Memory B cell (primary cell): ENCODE measurements around the gene AP1S3.
A peak's percentile ranks its signal among the peaks of the same experiment; 100 is the strongest.
"Not testable (repeated sequence)": the region's sequence is repeated elsewhere in the genome, so short reads cannot be mapped to it uniquely, and the experiment has no call there.

Experiments used
- ATAC-seq: fragments of 150-1000 bp; cut with Tn5 transposase; 2 replicates; pipeline ENCODE4 v1.10.0; 2021; ENCODE audit warnings: low read depth, mild to moderate bottlenecking, moderate library complexity
- DNase-seq, 2 donors: peaks; one replicate each; pipeline ENCODE4 v3.0.0; 2022; ENCODE audit warnings: low spot score in 2 of 2
- H3K27ac Mint-ChIP-seq: one replicate; pipeline ENCODE4 v1.8.0; 2022; ENCODE audit warnings: mild to moderate bottlenecking, moderate library complexity, mixed read lengths
- H3K27me3 Mint-ChIP-seq: one replicate; pipeline ENCODE4 v1.8.0; 2022; ENCODE audit warnings: mixed read lengths
- H3K36me3 Mint-ChIP-seq: one replicate; pipeline ENCODE4 v1.8.0; 2022; ENCODE audit warnings: mild to moderate bottlenecking, mixed read lengths
- H3K4me1 Mint-ChIP-seq: one replicate; pipeline ENCODE4 v1.8.0; 2022; ENCODE audit warnings: mixed read lengths
- H3K4me3 Mint-ChIP-seq: one replicate; pipeline ENCODE4 v1.8.0; 2022; ENCODE audit warnings: mild to moderate bottlenecking, moderate library complexity, mixed read lengths
- H3K9me3 Mint-ChIP-seq: one replicate; pipeline ENCODE4 v1.8.0; 2022; ENCODE audit warnings: mixed read lengths

The AP1S3 gene

DNA sequence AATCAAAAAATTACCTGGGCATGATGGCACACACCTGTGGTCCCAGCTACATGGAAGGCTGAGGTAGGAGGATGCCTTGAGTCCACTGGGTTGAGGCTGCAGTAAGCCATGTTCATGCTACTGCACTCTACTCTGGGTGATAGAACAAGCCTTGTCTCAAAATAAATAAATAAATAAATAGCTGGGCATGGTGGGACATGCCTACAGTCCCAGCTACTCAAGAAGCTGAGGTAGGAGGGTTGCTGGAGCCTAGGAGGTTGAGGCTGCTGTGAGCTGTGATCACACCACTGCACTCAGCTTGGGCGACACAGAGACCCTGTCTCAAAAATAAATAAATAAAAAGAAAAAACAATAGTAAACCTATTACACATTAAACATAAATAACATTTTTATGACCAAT, 3.0 kb downstream of the AP1S3 start:
- no peak for DNase-seq
- peaks cover 16% of the 10 kb centered on the region for H3K36me3 Mint-ChIP-seq
- peak overlapping the region; percentile 98 for H3K27ac Mint-ChIP-seq
- no peaks in the 10 kb centered on the region for H3K9me3 Mint-ChIP-seq
- no peaks in the 10 kb centered on the region for H3K27me3 Mint-ChIP-seq
- H3K4me1 Mint-ChIP-seq: peaks cover 35% of the 10 kb centered on the region
- ATAC-seq: no peak
- H3K4me3 Mint-ChIP-seq: no peak overlapping the region

DNA sequence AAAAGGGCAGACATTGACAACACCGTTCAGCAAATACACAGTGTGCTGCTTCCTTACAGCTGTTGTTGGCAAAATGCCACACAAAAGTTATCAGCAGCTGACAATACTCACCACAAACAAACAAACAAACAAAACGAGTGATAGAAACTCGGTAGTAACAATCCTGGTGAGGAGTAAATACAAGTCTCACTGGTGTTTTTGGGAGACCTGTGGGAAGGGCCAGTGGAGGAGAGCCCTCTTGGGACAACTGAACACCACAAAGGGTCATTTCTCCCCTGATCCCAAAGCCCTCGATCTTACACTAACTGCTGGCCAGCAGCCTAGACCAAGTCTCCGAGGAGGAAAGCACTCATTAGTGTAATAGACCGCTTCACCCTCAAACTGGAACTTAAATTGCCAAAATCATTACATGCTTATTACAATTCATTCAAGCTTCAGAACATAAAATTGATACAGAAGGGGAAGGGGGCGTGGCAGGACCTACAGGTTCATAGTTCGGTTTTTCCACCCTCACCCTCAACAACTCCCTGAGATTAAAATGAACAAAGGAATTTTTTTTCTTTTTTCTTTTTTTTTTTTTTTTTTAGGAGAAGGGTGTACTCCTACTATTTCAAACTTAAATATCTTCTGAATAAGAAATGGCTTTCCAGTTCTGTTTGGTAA, 5.0 kb downstream of the AP1S3 start:
- Mint-ChIP-seq H3K27ac (peak overlapping the region; percentile 55), H3K27me3 (no peaks in the 10 kb centered on the region), H3K36me3 (peaks cover 20% of the 10 kb centered on the region), H3K4me3 (no peak overlapping the region), H3K4me1 (peaks cover 39% of the 10 kb centered on the region), H3K9me3 (no peaks in the 10 kb centered on the region)
- DNase-seq (no peak), ATAC-seq (no peak)

DNA sequence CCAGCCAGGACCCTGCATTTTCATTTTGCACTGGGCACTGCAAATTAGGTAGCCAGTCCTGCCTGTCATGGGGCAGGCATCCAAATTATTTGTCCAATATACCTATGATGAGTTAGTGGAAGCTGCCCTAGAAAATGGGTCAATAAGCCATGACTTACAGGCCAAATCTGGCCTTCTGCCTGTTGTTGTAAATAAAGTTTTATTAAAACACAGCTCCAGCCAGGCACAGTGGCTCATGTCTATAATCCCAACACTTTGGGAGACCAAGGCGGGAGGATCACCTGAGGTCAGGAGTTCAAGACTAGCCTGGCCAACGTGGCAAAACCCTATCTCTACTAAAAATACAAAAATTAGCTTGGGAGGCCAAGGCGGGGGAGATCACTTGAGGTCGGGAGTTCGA, 8.3 kb downstream of the AP1S3 start:
- H3K4me3 Mint-ChIP-seq: no peak overlapping the region
- H3K4me1 Mint-ChIP-seq: peaks cover 39% of the 10 kb centered on the region
- H3K36me3 Mint-ChIP-seq: peaks cover 33% of the 10 kb centered on the region
- ATAC-seq (no peak), DNase-seq (no peak)
- no peaks in the 10 kb centered on the region for H3K9me3 Mint-ChIP-seq
- no peak overlapping the region for H3K27ac Mint-ChIP-seq
- no peaks in the 10 kb centered on the region for H3K27me3 Mint-ChIP-seq

DNA sequence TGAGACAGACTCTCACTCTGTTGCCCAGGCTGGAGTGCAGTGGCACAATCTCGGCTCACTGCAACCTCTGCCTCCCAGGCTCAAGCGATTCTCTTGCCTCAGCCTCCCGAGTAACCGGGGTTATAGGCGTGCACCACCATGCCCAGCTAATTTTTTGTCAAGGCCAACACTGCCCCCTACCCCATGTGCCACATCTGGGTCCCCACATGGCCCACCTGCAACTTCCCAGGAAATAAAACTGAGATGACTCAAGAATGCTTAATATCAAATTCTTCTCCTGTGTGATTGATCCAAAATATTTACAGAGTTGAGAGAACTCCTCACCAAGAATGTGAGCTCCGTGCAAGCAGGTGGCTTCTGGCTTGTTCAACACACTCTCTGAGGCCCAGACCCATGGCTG, 9.1 kb downstream of the AP1S3 start:
- no peak overlapping the region for H3K27ac Mint-ChIP-seq
- H3K9me3 Mint-ChIP-seq: no peaks in the 10 kb centered on the region
- H3K4me3 Mint-ChIP-seq: no peak overlapping the region
- DNase-seq (no peak), ATAC-seq (no peak)
- H3K27me3 Mint-ChIP-seq: no peaks in the 10 kb centered on the region
- H3K4me1 Mint-ChIP-seq: peaks cover 40% of the 10 kb centered on the region
- peaks cover 31% of the 10 kb centered on the region for H3K36me3 Mint-ChIP-seq

DNA sequence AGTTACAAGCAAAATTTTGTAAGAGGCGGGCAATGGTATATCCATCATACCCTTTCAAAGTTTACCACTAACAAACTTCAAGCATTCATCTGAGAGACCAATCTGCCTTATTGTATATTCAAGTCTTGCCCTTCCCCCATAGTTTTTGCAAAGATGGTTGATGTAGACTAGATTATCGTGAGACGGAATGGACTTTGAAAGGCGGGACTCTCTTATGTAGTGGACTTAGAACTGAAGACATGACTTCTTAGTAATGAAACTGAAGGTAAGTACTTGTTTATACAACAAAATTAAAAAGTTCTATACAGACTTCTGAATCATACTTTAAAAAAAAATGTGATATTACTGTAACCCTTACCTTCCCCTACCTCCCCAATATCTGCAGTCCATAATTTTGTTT, 10.4 kb downstream of the AP1S3 start:
- H3K36me3 Mint-ChIP-seq: peaks cover 32% of the 10 kb centered on the region
- no peaks in the 10 kb centered on the region for H3K9me3 Mint-ChIP-seq
- peaks cover 38% of the 10 kb centered on the region for H3K4me1 Mint-ChIP-seq
- DNase-seq (no peak), ATAC-seq (no peak)
- peak overlapping the region; percentile 22 for H3K27ac Mint-ChIP-seq
- no peaks in the 10 kb centered on the region for H3K27me3 Mint-ChIP-seq
- no peak overlapping the region for H3K4me3 Mint-ChIP-seq

DNA sequence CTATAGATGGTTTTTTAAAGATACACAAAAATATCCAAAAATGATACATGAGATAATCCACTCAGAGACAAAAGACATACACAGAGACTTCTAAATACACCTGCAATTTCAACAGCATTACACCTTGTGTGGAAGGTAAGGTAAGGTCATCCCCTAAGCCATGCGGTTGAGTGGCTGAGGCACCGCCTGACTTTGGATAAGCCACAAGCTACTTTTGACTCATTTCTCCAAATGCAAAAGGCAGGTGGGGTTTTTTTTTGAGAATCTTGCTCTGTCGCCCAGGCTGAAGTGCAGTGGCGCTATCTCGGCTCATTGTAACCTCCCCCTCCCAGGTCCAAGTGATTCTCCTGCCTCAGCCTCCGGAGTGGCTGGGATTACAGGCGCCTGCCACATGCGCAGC, 13.1 kb downstream of the AP1S3 start:
- no peaks in the 10 kb centered on the region for H3K9me3 Mint-ChIP-seq
- ATAC-seq (no peak), DNase-seq (no peak)
- H3K36me3 Mint-ChIP-seq: peaks cover 23% of the 10 kb centered on the region
- H3K27me3 Mint-ChIP-seq: no peaks in the 10 kb centered on the region
- H3K4me3 Mint-ChIP-seq: no peak overlapping the region
- H3K4me1 Mint-ChIP-seq: peaks cover 38% of the 10 kb centered on the region
- peak overlapping the region; percentile 52 for H3K27ac Mint-ChIP-seq

DNA sequence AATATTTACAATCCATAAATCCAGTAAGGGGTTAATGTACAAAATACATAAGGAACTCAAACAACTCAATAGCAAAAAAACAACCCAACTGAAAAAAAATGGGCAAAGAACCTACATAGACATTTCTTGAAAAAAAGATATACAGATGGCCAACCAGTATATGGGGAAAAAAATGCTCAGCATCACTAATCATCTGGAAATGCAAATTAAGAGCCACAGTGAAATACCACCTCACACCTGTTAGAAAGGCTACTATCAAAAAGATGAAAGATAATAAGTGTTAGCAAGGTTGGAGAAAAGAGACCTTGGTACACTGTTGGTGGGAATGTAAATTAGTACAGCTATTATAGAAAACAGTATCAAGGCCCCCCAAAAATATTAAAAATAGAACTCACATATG, 14.6 kb downstream of the AP1S3 start:
- Mint-ChIP-seq H3K4me3 (peak overlapping the region; percentile 47), H3K27ac (peak overlapping the region; percentile 52), H3K36me3 (peaks cover 20% of the 10 kb centered on the region), H3K27me3 (no peaks in the 10 kb centered on the region), H3K4me1 (peaks cover 35% of the 10 kb centered on the region), H3K9me3 (no peaks in the 10 kb centered on the region)
- DNase-seq (peak in 1 of 2 donors; percentile 35), ATAC-seq (peak; percentile 91)

DNA sequence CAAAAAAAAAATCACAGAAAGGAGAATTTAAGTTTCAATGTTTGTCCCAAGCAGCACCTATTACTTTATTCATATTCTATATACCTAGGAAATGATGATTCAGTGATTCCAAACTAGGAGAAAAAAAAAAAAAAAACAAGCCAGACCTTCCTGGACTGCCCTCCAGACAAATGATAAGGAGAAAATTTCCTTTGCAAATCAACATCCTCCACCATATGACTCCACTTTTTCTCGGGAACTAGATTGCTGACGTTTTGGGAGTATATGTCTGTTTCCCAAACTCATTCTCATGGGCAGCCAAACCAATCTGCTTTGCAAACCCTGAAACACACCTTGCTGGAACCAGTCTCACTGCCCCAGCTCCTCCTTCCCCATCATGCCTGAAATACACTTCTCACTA, 16.8 kb downstream of the AP1S3 start:
- Mint-ChIP-seq H3K36me3 (peaks cover 17% of the 10 kb centered on the region), H3K27me3 (no peaks in the 10 kb centered on the region), H3K4me1 (peaks cover 36% of the 10 kb centered on the region), H3K9me3 (no peaks in the 10 kb centered on the region), H3K4me3 (peak overlapping the region; percentile 41), H3K27ac (peak overlapping the region; percentile 21)
- ATAC-seq (no peak), DNase-seq (no peak)

DNA sequence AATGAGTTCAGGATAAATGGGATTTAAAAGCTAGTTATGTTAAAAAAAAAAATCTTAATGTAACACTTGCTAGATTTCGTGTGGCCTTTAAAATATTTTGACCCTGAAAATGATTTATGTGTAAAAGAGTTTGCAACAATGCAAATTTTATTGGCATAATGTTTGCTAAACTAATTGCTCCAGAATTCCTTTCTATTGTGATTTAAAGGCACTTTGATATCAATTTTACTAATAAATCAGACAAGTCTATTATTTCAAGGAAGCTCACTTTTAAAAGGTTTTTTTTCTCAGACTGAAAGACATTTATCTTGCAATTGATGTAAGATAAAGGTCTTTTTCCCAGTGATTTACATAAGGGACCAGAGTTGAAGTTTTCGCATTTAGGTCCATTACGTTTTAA, 17.5 kb downstream of the AP1S3 start:
- Mint-ChIP-seq H3K4me1 (peaks cover 36% of the 10 kb centered on the region), H3K9me3 (no peaks in the 10 kb centered on the region), H3K36me3 (peaks cover 16% of the 10 kb centered on the region), H3K27me3 (no peaks in the 10 kb centered on the region), H3K4me3 (no peak overlapping the region), H3K27ac (no peak overlapping the region)
- no peak for DNase-seq
- ATAC-seq: no peak

DNA sequence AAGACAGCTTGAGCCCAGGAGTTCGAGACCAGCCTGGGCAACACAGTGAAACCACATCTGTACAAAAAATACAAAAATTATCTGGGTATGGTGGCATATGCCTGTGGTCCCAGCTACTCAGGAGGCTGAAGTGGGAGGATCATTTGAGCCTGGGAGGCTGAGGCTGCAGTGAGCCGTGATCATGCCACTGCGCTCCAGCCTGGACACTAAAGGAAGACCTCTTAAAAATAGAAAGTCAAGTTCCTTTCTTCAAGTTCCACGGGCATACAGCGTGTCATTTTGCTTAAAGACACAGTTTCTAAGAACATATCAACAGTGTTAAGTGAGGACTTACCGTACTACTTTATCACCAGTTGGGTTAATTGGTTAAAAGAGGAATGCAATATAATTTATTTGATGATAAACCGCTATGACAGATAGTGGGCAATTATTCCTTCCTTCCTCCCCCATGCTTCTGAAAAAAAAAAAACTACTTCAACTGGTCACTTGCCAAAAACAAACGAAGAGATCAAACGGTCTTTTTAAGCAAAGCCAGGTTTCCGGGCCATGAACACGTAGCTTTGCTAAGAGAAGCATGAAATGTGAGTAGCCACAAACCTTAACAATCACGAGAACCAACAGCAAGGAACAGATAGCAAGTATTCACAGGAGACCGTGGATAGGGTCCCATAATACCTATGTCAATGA, 21.4 kb downstream of the AP1S3 start:
- Mint-ChIP-seq H3K4me1 (peaks cover 28% of the 10 kb centered on the region), H3K4me3 (no peak overlapping the region), H3K36me3 (peaks cover 8% of the 10 kb centered on the region), H3K9me3 (no peaks in the 10 kb centered on the region), H3K27ac (peak overlapping the region; percentile 62), H3K27me3 (no peaks in the 10 kb centered on the region)
- ATAC-seq: no peak
- no peak for DNase-seq

DNA sequence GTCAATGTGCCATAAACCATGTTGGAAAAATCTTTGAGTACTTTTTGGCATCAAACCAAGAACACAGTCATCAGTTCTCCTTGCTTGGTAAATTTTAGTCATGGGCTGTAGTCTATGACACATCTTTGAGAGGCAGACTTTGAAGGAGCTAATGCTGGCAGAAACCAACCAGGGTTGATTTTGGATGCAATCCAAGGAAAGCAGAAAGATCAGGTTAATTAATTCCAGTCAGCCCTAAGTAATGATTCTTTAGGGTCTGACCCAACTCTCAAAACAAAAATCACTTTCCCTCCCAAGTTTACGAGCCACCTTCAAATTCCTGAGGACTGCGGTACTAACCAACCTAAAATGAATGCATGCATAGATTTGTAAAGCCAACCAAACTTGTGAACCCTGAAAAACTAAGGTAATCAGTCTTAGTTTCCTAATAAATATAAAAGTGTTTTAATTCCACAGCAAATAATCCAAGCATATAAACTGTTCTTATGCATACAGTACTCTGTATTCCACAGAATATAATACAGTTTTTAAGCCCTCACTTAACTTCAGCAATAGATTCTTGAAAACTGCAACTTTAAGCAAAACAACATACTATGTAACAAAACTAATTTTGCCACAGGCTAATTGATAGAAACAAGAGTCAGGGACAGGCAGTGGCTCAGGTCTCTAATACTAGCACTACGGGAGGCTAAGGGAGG, 22.0 kb downstream of the AP1S3 start:
- peaks cover 24% of the 10 kb centered on the region for H3K4me1 Mint-ChIP-seq

DNA sequence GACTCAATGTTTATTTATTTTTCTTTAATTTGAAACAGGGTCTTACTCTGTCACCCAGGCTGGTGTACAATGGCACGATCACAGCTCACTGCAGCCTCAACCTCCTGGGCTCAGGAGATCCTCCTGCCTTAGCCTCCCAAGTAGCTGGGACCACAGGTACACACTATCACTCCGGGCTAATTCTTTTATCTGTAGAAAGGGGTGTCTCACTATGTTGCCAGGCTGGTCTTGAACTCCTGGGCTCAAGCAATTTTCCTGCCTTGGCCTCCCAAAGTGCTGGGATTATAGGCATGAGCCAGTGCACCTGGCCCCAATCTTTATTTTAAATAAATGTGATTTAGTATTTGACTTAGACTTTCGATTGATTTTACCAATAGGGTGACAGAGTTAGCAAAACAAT, 22.6 kb downstream of the AP1S3 start:
- H3K27me3 Mint-ChIP-seq, DNase-seq, H3K9me3 Mint-ChIP-seq, H3K36me3 Mint-ChIP-seq, H3K27ac Mint-ChIP-seq, H3K4me3 Mint-ChIP-seq, ATAC-seq: not testable (repeated sequence)
- peaks cover 28% of the 10 kb centered on the region for H3K4me1 Mint-ChIP-seq

More for the DNA sequence above, 22.0 kb downstream of the AP1S3 start:
- H3K36me3 Mint-ChIP-seq: peaks cover 8% of the 10 kb centered on the region
- H3K27me3 Mint-ChIP-seq: no peaks in the 10 kb centered on the region
- DNase-seq (no peak), ATAC-seq (no peak)
- no peaks in the 10 kb centered on the region for H3K9me3 Mint-ChIP-seq
- no peak overlapping the region for H3K4me3 Mint-ChIP-seq
- H3K27ac Mint-ChIP-seq: no peak overlapping the region

DNA sequence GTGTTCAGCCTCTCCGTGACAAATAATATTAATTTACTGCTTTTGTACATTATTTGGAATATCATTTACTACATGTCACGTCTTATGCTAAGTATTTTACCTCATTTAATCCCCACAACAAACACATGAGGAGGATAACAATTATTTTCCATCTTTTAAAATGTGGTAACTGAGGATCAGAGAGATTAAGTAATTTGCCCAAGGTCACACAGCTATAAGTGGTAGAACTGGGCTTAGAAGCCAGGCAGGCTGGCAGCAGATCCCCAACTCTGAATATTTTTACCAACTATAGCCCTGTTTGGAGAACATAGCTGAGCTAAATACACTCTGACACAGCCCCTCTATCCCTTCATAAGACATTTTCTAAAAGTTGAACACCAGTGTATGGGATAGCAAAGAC, 24.1 kb downstream of the AP1S3 start:
- no peaks in the 10 kb centered on the region for H3K9me3 Mint-ChIP-seq
- H3K27me3 Mint-ChIP-seq: no peaks in the 10 kb centered on the region
- no peak for ATAC-seq
- peak overlapping the region; percentile 41 for H3K27ac Mint-ChIP-seq
- H3K4me3 Mint-ChIP-seq: no peak overlapping the region
- peaks cover 31% of the 10 kb centered on the region for H3K4me1 Mint-ChIP-seq
- H3K36me3 Mint-ChIP-seq: peaks cover 8% of the 10 kb centered on the region
- no peak for DNase-seq

DNA sequence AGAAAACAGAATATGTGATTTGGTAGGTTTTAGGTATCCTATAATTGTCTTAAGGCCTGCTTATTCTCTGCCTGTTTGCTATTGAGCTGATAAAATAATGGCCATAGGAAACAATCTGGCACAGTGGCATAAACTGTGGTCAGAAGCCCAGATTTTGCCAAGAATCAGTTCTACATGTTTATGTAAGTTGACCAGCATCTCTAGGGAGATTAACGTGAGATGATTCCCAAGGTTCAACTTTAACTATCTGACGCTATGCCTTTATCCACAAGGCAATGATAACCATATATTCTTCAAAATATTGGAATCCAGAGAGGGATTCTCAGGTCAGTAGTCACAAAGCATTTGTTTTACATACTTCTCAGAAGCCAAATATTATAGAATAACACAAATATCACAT, 25.6 kb downstream of the AP1S3 start:
- no peaks in the 10 kb centered on the region for H3K9me3 Mint-ChIP-seq
- no peak for ATAC-seq
- peaks cover 31% of the 10 kb centered on the region for H3K4me1 Mint-ChIP-seq
- H3K27ac Mint-ChIP-seq: peak overlapping the region; percentile 33
- no peaks in the 10 kb centered on the region for H3K27me3 Mint-ChIP-seq
- DNase-seq: no peak
- no peak overlapping the region for H3K4me3 Mint-ChIP-seq
- H3K36me3 Mint-ChIP-seq: peaks cover 11% of the 10 kb centered on the region
